Ovary (tissue), 9 donors: ENCODE results near the gene INTS6L. TPM values are rescaled to one million over a fixed set of nuclear protein-coding genes. Genes with fewer than 3 reads are reported as not detected.

Experiments used
- DNase-seq, 5 donors: peaks; one replicate each; pipeline ENCODE4 v3.0.0-alpha.2; 2019 to 2020
- H3K27ac ChIP-seq, 2 donors: fragments of 200-600 bp; one replicate each; pipeline versions ENCODE4 v1.5.1 to v1.8.0; 2019 to 2022
- H3K27me3 ChIP-seq: fragments of 200-600 bp; one replicate; pipeline ENCODE4 v1.8.0; 2022
- H3K36me3 ChIP-seq: fragments of 200-600 bp; sonication (generic); one replicate; pipeline ENCODE4 v1.5.1; 2019
- H3K4me1 ChIP-seq: one replicate; pipeline ENCODE4 v1.8.1; 2013; ENCODE audit warnings: mild to moderate bottlenecking, moderate library complexity; ENCODE audit not compliant: insufficient read depth
- H3K4me3 ChIP-seq: fragments of 200-600 bp; sonication (generic); one replicate; pipeline ENCODE4 v1.5.1; 2017
- H3K9me3 ChIP-seq, 2 donors: fragments of 200-600 bp in 1 of 2; sonication (generic) in 1 of 2; one replicate each; pipeline versions ENCODE4 v1.5.1 to v1.8.1; 2013 to 2019; ENCODE audit warnings: mild to moderate bottlenecking in 1 of 2, moderate library complexity in 1 of 2
- EP300 ChIP-seq: sonication (generic); formaldehyde crosslinking; IDR thresholded peaks from one replicate; pipeline ENCODE4 v1.6.1; 2017; ENCODE audit warnings: antibody characterized with exemption
- POLR2A ChIP-seq: fragments of 450-650 bp; IDR thresholded peaks from one replicate; pipeline ENCODE4 v1.6.1; 2017; ENCODE audit warnings: antibody characterized with exemption, mild to moderate bottlenecking, moderate library complexity
- WGBS, 3 donors: extraction: QIAGEN DNeasy Blood & Tissue Kit in 1 of 3; methylation state at CpG; one replicate each; pipeline versions ENCODE4 v1.1.5 to v1.1.7; 2013 to 2017; 5-methylcytosine and 5-hydroxymethylcytosine counted together
- intact Hi-C, 4 donors: fragments of 100-400 bp; cut with DNase I; formaldehyde crosslinking; loops; one replicate each; pipeline versions ENCODE4 v1.11.0 to v1.15.1; 2022 to 2023
- polyA plus RNA-seq, 2 donors: library from polyadenylated mRNA; stranded (reverse); fragments of 200-250 nt in 1 of 2; fragments of 350-450 nt in 1 of 2; fragmentation: Illumina TruSeq in 1 of 2; extraction: RNeasy Lipid Tissue Mini Kit (QIAGEN cat#74804) in 1 of 2; gene quantifications; one replicate each; pipeline ENCODE4 v1.2.3, GENCODE V29; 2013 to 2014
- total RNA-seq, 7 donors: library from RNA; depleted of rRNA in 2 of 7; stranded (reverse); fragments of >200 nt in 2 of 7; fragmentation: NEBNext Ultra II Directional in 3 of 7; extraction: Animal tissue kit (Norgen Biotek cat#: 25700) in 3 of 7; gene quantifications; one replicate each; pipeline versions ENCODE4 v1.1.0 to v1.2.4, GENCODE V29; 2016 to 2023
- TF ChIP-seq, protein P1 (sequence below), 3 donors: fragments of 450-650 bp in 2 of 3; fragments of 200-600 bp in 1 of 3; IDR thresholded peaks; one replicate each; pipeline versions ENCODE4 v1.5.1 to v1.8.0; 2016 to 2022; ENCODE audit warnings: antibody characterized with exemption in 3 of 3, mild to moderate bottlenecking in 1 of 3
- donor health status: DM: no; HTN: no; CAD: no; lungs with moderate emphysema.
- donor health status: DM: no; HTN: no; CAD: no.
- donor health status: Bipolar disorder and iron deficiency.
- donor health status: DM: yes; HTN: yes; CAD: no.
- donor health status: DM: no; HTN: no; CAD: no.
- donor health status: DM: yes; HTN: yes; CAD: no.

The INTS6L gene
- total and polyA plus RNA-seq, 9 donors = 9.0 to 20.7 (median 16.0) TPM

DNA sequence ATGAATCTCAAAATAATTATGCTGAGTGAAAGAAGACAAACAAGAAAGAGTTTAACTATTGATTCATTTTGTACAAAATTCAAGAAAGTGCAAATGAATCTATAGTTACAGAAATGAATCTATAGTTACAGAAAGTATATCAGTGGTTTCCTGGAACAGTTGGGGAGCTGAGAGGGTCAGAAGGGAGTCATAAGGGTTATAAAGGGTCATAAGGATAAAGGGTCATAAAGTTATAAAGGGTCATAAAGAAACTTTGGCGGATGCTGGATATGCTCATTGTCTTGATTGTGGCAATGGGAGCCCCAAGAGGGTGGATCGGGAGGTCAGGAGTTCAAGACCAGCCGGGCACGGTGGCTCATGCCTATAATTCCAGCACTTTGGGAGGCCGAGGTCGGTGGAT lies 26.0 kb upstream of the INTS6L start:
- no peak overlapping the region for H3K27ac ChIP-seq
- H3K36me3 ChIP-seq = no peaks in the 10 kb centered on the region
- TF ChIP-seq EP300 = no peak
- no peak for TF ChIP-seq POLR2A
- TF ChIP-seq, protein P1, sequence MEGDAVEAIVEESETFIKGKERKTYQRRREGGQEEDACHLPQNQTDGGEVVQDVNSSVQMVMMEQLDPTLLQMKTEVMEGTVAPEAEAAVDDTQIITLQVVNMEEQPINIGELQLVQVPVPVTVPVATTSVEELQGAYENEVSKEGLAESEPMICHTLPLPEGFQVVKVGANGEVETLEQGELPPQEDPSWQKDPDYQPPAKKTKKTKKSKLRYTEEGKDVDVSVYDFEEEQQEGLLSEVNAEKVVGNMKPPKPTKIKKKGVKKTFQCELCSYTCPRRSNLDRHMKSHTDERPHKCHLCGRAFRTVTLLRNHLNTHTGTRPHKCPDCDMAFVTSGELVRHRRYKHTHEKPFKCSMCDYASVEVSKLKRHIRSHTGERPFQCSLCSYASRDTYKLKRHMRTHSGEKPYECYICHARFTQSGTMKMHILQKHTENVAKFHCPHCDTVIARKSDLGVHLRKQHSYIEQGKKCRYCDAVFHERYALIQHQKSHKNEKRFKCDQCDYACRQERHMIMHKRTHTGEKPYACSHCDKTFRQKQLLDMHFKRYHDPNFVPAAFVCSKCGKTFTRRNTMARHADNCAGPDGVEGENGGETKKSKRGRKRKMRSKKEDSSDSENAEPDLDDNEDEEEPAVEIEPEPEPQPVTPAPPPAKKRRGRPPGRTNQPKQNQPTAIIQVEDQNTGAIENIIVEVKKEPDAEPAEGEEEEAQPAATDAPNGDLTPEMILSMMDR (IDR thresholded peaks at IDR 0.05) = no peak
- WGBS, 3 donors = 76 to 85% (median 81%) methylated on average over 6 of the region's 6 CpGs
- intact Hi-C loops = no loop called here
- H3K9me3 ChIP-seq = no peaks in the 10 kb centered on the region
- no peak overlapping the region for H3K4me3 ChIP-seq
- DNase-seq = no peak
- no peaks in the 10 kb centered on the region for H3K27me3 ChIP-seq
- H3K4me1 ChIP-seq = no peaks in the 10 kb centered on the region

DNA sequence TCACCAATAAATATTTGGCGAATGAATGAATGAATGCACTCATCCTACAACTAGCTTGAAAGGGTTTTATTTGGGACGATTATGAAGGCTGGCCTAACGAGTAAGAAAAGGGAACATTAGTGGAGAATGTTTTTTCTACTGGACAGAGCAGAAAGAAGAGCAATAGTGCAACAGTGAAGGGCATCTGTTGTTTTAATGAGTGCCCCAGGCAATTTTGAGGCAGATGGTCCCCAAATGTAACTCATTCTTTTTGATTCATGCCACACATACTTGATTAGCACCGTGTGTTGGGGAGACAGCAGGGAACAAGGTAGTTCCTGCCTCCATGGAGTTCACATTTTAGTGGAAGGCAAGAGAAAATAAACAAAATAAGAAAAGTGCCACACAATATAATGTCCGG lies 22.7 kb upstream of the INTS6L start:
- no peak overlapping the region for H3K4me3 ChIP-seq
- no peaks in the 10 kb centered on the region for H3K4me1 ChIP-seq
- intact Hi-C loops = no loop called here
- no peaks in the 10 kb centered on the region for H3K36me3 ChIP-seq
- no peaks in the 10 kb centered on the region for H3K27me3 ChIP-seq
- H3K9me3 ChIP-seq = no peaks in the 10 kb centered on the region
- WGBS, 3 donors = 54 to 62% (median 60%) methylated on average over 5 of the region's 5 CpGs
- no peak for TF ChIP-seq EP300
- no peak for DNase-seq
- H3K27ac ChIP-seq = no peak overlapping the region

DNA sequence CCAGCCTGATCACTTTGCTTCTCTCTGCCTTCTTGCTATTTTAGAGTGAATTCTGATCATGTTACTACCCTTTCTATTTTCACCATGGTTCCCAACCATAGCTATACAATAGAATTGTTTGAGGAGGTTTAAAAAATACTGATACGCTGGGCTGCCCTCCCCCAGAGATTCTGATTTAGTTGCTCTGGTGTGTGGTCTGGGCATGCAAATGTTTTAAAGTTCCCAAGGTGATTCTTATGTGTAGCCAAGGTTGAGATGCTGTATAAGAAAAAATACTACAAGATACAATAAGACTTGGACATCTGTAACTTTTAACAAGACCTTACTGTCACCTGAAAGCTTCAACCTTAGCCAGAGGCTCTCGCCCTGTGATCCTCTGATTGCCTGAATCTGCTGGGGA lies 22.2 kb upstream of the INTS6L start:
- H3K9me3 ChIP-seq = no peaks in the 10 kb centered on the region
- TF ChIP-seq, protein P1 (IDR thresholded peaks at IDR 0.05) = no peak
- TF ChIP-seq POLR2A (no peak), EP300 (no peak)
- no peak for DNase-seq
- H3K4me1 ChIP-seq = no peaks in the 10 kb centered on the region
- H3K27me3 ChIP-seq = no peaks in the 10 kb centered on the region
- no peak overlapping the region for H3K27ac ChIP-seq
- WGBS, 3 donors = 70 to 81% (median 74%) methylated on average over 2 of the region's 2 CpGs
- no peaks in the 10 kb centered on the region for H3K36me3 ChIP-seq
- H3K4me3 ChIP-seq = no peak overlapping the region
- intact Hi-C loops = no loop called here

DNA sequence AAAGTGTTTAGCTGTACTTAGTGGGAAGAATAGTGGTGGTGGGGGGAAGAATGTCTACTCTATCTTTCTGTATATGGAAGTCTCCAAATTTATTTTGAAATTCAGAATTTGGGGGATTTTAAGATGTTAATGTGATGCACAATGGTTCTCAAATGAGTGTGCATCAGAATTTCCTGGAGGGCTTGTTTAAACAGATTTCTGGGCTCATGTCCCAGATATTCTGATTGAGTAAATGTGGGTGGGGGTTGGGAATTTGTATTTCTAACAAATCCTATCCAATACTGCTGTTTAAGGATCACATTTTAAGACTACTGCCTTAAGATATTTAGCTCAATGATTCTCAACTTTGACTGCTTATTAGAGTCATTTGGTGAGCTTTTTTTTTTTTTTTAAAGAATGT lies 15.1 kb upstream of the INTS6L start:
- Histone ChIP-seq H3K4me3 (no peak overlapping the region), H3K9me3 (no peaks in the 10 kb centered on the region), H3K4me1 (no peaks in the 10 kb centered on the region), H3K27me3 (no peaks in the 10 kb centered on the region), H3K36me3 (no peaks in the 10 kb centered on the region), H3K27ac (no peak overlapping the region)
- TF ChIP-seq EP300 (no peak), POLR2A (no peak)
- TF ChIP-seq, protein P1 (IDR thresholded peaks at IDR 0.05) = no peak
- intact Hi-C loops = no loop called here
- DNase-seq = no peak

DNA sequence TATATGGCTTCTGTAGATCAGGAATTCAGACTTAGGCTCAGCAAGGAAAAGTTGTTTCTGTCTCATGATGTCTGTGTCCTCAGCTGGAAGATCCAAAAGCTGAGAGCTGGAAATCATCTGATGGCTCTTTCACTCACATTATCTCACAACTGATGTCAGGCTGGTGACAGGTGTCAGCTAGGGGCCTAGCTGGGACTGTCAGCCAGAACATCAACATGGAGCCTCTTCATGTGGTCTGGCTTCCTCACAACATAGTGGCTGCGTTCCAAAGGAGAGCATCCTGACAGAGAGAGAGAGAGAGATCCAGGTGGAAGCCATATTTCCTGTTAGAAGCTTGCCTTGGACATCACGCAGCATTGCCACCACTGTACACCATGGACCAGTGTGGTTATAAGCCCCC lies 10.6 kb upstream of the INTS6L start:
- 58 to 64% (median 62%) methylated on average over 2 of the region's 2 CpGs for WGBS, 3 donors

More for the DNA sequence above, 10.6 kb upstream of the INTS6L start:
- Histone ChIP-seq H3K27me3 (no peaks in the 10 kb centered on the region), H3K27ac (no peak overlapping the region), H3K4me3 (no peak overlapping the region), H3K36me3 (no peaks in the 10 kb centered on the region), H3K4me1 (no peaks in the 10 kb centered on the region), H3K9me3 (no peaks in the 10 kb centered on the region)
- intact Hi-C loops = no loop called here
- no peak for DNase-seq
- TF ChIP-seq POLR2A = no peak
- no peak for TF ChIP-seq EP300
